NCI-H2171 treated with DMSO at 0.1 percent for 48 hours (cell line): Measurements from ENCODE around the gene SUPT3H.
A peak's percentile ranks its signal among the peaks of the same experiment; 100 is the strongest.
"Not testable (repeated sequence)": the region's sequence is repeated elsewhere in the genome, so short reads cannot be mapped to it uniquely, and the experiment has no call there.

Source experiments
- DNase-seq: peaks from one replicate; lab custom pipeline; 2025; lab: John Stamatoyannopoulos, UW

The SUPT3H gene

GRCh38 chr6:45062659-45063058 is 315.1 kb downstream of the SUPT3H start:
- peak; percentile 74 for DNase-seq

GRCh38 chr6:45057711-45058110 is 320.0 kb downstream of the SUPT3H start:
- no peak for DNase-seq

GRCh38 chr6:45054610-45055009 is 323.1 kb downstream of the SUPT3H start:
- DNase-seq, result no peak

- no peak for DNase-seq
Measured at GRCh38 chr6:45052325-45052724, 325.4 kb downstream of the SUPT3H start.

GRCh38 chr6:45049188-45049843 is 328.4 kb downstream of the SUPT3H start:
- no peak for DNase-seq

GRCh38 chr6:45047573-45047972 is 330.2 kb downstream of the SUPT3H start:
- DNase-seq, result no peak

- DNase-seq, result no peak
Measured at GRCh38 chr6:45045253-45045601, 332.5 kb downstream of the SUPT3H start.

GRCh38 chr6:45044510-45045252 is 333.1 kb downstream of the SUPT3H start:
- DNase-seq, result no peak

GRCh38 chr6:45044086-45044485 is 333.6 kb downstream of the SUPT3H start:
- no peak for DNase-seq

- DNase-seq, result not testable (repeated sequence)
Measured at GRCh38 chr6:45042673-45043072, 335.1 kb downstream of the SUPT3H start.

GRCh38 chr6:45038226-45038625 is 339.5 kb downstream of the SUPT3H start:
- DNase-seq, result no peak

GRCh38 chr6:45036103-45036502 is 341.6 kb downstream of the SUPT3H start:
- no peak for DNase-seq

GRCh38 chr6:45032426-45032825 is 345.3 kb downstream of the SUPT3H start:
- no peak for DNase-seq

GRCh38 chr6:45031601-45032000 is 346.1 kb downstream of the SUPT3H start:
- DNase-seq, result no peak

GRCh38 chr6:45027126-45027525 is 350.6 kb downstream of the SUPT3H start:
- no peak for DNase-seq

- DNase-seq, result no peak
Measured at GRCh38 chr6:45026003-45026516, 351.7 kb downstream of the SUPT3H start.

- DNase-seq, result no peak
Measured at GRCh38 chr6:45024610-45025009, 353.1 kb downstream of the SUPT3H start.

GRCh38 chr6:45021676-45022075 is 356.1 kb downstream of the SUPT3H start:
- no peak for DNase-seq

GRCh38 chr6:45012687-45013086 is 365.0 kb downstream of the SUPT3H start:
- no peak for DNase-seq

- no peak for DNase-seq
Measured at GRCh38 chr6:45009576-45009975, 368.2 kb downstream of the SUPT3H start.

GRCh38 chr6:45006893-45007292 is 370.8 kb downstream of the SUPT3H start:
- DNase-seq, result no peak

GRCh38 chr6:45003961-45004360 is 373.8 kb downstream of the SUPT3H start:
- DNase-seq, result no peak

GRCh38 chr6:45003387-45003786 is 374.3 kb downstream of the SUPT3H start:
- no peak for DNase-seq
